Lower leg skin (tissue), 4 donors: ENCODE measurements around the gene CYSTM1. TPM values are rescaled to one million over a fixed set of nuclear protein-coding genes. Genes with fewer than 3 reads are reported as not detected.

Experiments used
- DNase-seq, 2 donors: peaks; one replicate each; pipeline ENCODE4 v3.0.0-alpha.2; 2019; ENCODE audit warnings: low spot score in 2 of 2
- H3K4me3 ChIP-seq: fragments of 200-600 bp; sonication (generic); 2 replicates; pipeline ENCODE4 v1.5.1; 2017; ENCODE audit warnings: mild to moderate bottlenecking, low read depth; ENCODE audit not compliant: poor library complexity, severe bottlenecking
- POLR2A ChIP-seq, 2 donors: fragments of 450-650 bp; IDR thresholded peaks; one replicate each; pipeline ENCODE4 v1.6.1; 2016 to 2017; ENCODE audit warnings: antibody characterized with exemption in 2 of 2, mild to moderate bottlenecking in 1 of 2, moderate library complexity in 1 of 2
- WGBS, 2 donors: methylation state at CpG; one replicate each; pipeline ENCODE4 v1.1.5; 2018; 5-methylcytosine and 5-hydroxymethylcytosine counted together
- intact Hi-C: fragments of 100-400 bp; cut with DNase I; formaldehyde crosslinking; loops from one replicate; pipeline ENCODE4 v1.15.0; 2023; ENCODE audit warnings: low total_unique reads
- total RNA-seq, 4 donors: library from RNA; depleted of rRNA; stranded (reverse); fragments of >200 nt; gene quantifications; one replicate each; pipeline ENCODE4 v1.1.0, GENCODE V29; 2016
- TF ChIP-seq, protein P1 (sequence below), 3 donors: fragments of 450-650 bp; IDR thresholded peaks; one replicate each; pipeline ENCODE4 v1.5.1; 2016; ENCODE audit warnings: antibody characterized with exemption in 3 of 3, mild to moderate bottlenecking in 3 of 3, moderate library complexity in 2 of 3

The CYSTM1 gene
- total RNA-seq, 4 donors from 2014 or later = 12.9 to 53.6 (median 33.0) TPM

- DNase-seq = peak in 1 of 2 donors; percentile 53
- H3K4me3 ChIP-seq = no peak overlapping the region
- intact Hi-C loops = no loop called here
- TF ChIP-seq, protein P1, sequence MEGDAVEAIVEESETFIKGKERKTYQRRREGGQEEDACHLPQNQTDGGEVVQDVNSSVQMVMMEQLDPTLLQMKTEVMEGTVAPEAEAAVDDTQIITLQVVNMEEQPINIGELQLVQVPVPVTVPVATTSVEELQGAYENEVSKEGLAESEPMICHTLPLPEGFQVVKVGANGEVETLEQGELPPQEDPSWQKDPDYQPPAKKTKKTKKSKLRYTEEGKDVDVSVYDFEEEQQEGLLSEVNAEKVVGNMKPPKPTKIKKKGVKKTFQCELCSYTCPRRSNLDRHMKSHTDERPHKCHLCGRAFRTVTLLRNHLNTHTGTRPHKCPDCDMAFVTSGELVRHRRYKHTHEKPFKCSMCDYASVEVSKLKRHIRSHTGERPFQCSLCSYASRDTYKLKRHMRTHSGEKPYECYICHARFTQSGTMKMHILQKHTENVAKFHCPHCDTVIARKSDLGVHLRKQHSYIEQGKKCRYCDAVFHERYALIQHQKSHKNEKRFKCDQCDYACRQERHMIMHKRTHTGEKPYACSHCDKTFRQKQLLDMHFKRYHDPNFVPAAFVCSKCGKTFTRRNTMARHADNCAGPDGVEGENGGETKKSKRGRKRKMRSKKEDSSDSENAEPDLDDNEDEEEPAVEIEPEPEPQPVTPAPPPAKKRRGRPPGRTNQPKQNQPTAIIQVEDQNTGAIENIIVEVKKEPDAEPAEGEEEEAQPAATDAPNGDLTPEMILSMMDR (IDR thresholded peaks at IDR 0.05) = no peak
- TF ChIP-seq POLR2A (IDR thresholded peaks at IDR 0.05) = no peak
- 75 to 80% methylated on average over 3 of the region's 3 CpGs for WGBS, 2 donors
Observed at GRCh38 chr5:140140435-140140834, 34.6 kb upstream of the CYSTM1 start.

DNA sequence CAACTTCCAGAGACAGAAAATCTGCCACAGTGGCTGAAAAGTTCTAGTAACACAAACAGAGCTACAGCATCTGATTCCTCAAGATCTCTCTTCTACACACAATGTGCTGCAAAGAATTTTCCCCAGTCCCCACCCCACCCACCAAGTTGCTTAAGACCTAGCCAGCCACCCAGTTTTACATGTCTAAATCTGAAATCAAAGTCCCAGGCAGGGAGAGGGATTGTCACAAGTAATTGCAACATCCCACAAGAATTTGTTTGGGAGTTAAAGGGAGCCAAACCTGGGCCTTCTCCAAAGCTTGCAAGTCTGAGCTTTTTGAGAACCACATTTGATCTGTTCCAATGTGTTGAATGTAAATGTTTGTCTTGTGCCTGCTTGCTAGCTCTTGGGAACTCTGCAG, 33.7 kb upstream of the CYSTM1 start:
- TF ChIP-seq POLR2A (IDR thresholded peaks at IDR 0.05) = no peak
- TF ChIP-seq, protein P1 (IDR thresholded peaks at IDR 0.05) = no peak
- H3K4me3 ChIP-seq = no peak overlapping the region
- peak; percentile 74 to 88 for DNase-seq
- intact Hi-C loops = no loop called here

DNA sequence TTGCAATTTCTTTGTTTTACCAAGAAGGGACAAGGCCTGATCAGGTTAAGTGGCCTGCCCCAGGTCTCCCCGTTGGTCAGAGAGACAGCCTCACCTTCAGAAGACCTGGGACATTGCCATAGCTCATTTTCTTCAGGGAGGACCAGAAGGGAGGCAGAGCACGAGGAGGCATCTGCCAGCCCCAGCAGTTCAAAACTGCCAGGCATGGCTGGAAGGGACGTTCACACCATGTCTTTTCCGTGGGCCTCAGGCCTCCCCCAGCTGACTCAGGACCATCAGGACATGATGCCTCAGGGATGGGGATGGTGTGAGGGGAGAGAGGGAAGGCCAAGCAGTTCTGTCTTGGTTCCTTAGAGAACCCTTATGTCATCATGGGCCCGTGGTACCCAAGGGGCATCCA, 32.7 kb upstream of the CYSTM1 start:
- 92 to 97% methylated on average over 5 of the region's 5 CpGs for WGBS, 2 donors
- TF ChIP-seq, protein P1 (IDR thresholded peaks at IDR 0.05) = no peak
- TF ChIP-seq POLR2A (IDR thresholded peaks at IDR 0.05) = no peak
- intact Hi-C loops = no loop called here
- no peak overlapping the region for H3K4me3 ChIP-seq
- peak; percentile 7 to 60 for DNase-seq

DNA sequence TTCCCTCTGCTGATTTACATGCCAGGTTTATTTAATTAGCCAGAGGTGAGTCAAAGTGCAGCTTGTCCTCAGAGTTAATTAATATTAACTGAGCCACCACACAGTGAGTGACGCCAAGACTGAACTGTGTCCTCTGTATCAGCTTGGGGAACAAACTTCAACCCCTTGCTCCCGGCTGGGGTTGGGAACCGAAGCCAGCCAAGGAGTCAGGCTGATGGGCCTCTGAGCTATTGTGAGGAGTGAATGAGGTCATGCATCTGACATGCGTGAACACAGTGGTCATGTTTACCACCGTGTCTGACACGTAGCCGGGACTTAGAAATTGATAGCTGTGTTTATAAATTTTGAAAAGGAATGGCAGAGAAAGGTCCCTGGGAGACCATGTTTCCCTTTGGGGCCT, 32.1 kb upstream of the CYSTM1 start:
- no peak overlapping the region for H3K4me3 ChIP-seq
- DNase-seq = peak in 1 of 2 donors; percentile 68
- 85 to 92% methylated on average over 7 of the region's 7 CpGs for WGBS, 2 donors
- TF ChIP-seq, protein P1 (IDR thresholded peaks at IDR 0.05) = no peak
- TF ChIP-seq POLR2A (IDR thresholded peaks at IDR 0.05) = no peak
- intact Hi-C loops = no loop called here

- no peak overlapping the region for H3K4me3 ChIP-seq
- peak; percentile 11 to 74 for DNase-seq
- TF ChIP-seq POLR2A (IDR thresholded peaks at IDR 0.05) = no peak
- TF ChIP-seq, protein P1 (IDR thresholded peaks at IDR 0.05) = no peak
- WGBS, 2 donors = 94 to 97% methylated on average over 3 of the region's 3 CpGs
- intact Hi-C loops = no loop called here
Observed at GRCh38 chr5:140143521-140144258, 31.3 kb upstream of the CYSTM1 start.

- DNase-seq = peak; percentile 13 to 46
- intact Hi-C loops = no loop called here
- WGBS, 2 donors = 59 to 64% methylated on average over 3 of the region's 3 CpGs
Observed at GRCh38 chr5:140145256-140145655, 29.7 kb upstream of the CYSTM1 start.

More at GRCh38 chr5:140145256-140145655, 29.7 kb upstream of the CYSTM1 start:
- TF ChIP-seq, protein P1 (IDR thresholded peaks at IDR 0.05) = no peak
- TF ChIP-seq POLR2A (IDR thresholded peaks at IDR 0.05) = no peak
- no peak overlapping the region for H3K4me3 ChIP-seq
